ENCODE data around the gene JRKL.

The JRKL gene

GRCh38 chr11:96389720-96390487 lies at the start of gene JRKL, which contains the start of gene CCDC82:
Gene JRKL, plus strand, starts transcription at chr11:96390013. Its CDS starts 637 bp downstream, at chr11:96390650.
Gene CCDC82, minus strand, starts transcription at chr11:96389912. Its CDS starts 5,165 bp downstream, at chr11:96384747.
- 0 out of 2 replicates have a peak, but pooled peaks cover 5% of the 10 kb centered on the region for H3K4me1 ChIP-seq (ENCODE audit: low read length)
- no peaks in the 10 kb centered on the region for H4K20me1 ChIP-seq (ENCODE audit: insufficient read depth, low read length)
- H3K27ac ChIP-seq (ENCODE audit: low read length): peak within 1 kb of the TSS; percentile 39; the same call in 1 of the 2 replicates
- no peaks in the 10 kb centered on the region for H3K9me2 ChIP-seq (replicated peaks; ENCODE audit: insufficient read depth, low read length)
- no peaks in the 10 kb centered on the region for H3F3A ChIP-seq (ENCODE audit: insufficient read depth, low read length)
- H3K36me3 ChIP-seq (replicated peaks; ENCODE audit: insufficient read depth, low read length): no peaks in the 10 kb centered on the region
- DNase-seq: peak; percentile 94
- H3K9me3 ChIP-seq (replicated peaks; ENCODE audit: insufficient read depth, low read length): no peaks in the 10 kb centered on the region
- no peak for TF ChIP-seq CTCF (IDR thresholded peaks at IDR 0.05; ENCODE audit: low read length)
- no peak for TF ChIP-seq EZH2 (optimal IDR thresholded peaks at IDR 0.05; ENCODE audit: low read depth, low read length)
- no peak for TF ChIP-seq EZH2phosphoT487 (IDR thresholded peaks at IDR 0.05; ENCODE audit: low read length)
- H3K9ac ChIP-seq (ENCODE audit: low read length): peak within 1 kb of the TSS; percentile 65
- H3K4me3 ChIP-seq (ENCODE audit: low read length): peak within 1 kb of the TSS; percentile 82
- peak within 1 kb of the TSS; percentile 89 for H3K4me2 ChIP-seq (ENCODE audit: low read depth, low read length)
- H3K79me2 ChIP-seq (ENCODE audit: low read length): peaks cover 19% of the 10 kb centered on the region
- no peaks in the 10 kb centered on the region for H3K27me3 ChIP-seq (replicated peaks; ENCODE audit: insufficient read depth, low read length)
- peak within 1 kb of the TSS; percentile 91 for H2AFZ ChIP-seq (ENCODE audit: low read length)

GRCh38 chr11:96340555-96340885 lies 49.3 kb upstream of the JRKL start:
- Histone ChIP-seq H3K4me3 (ENCODE audit: low read length) (peak overlapping the region; percentile 86), H3K36me3 (replicated peaks; ENCODE audit: insufficient read depth, low read length) (0 out of 2 replicates have a peak, but pooled peaks cover 4% of the 10 kb centered on the region), H3K9me3 (replicated peaks; ENCODE audit: insufficient read depth, low read length) (no peaks in the 10 kb centered on the region), H3K27me3 (replicated peaks; ENCODE audit: insufficient read depth, low read length) (no peaks in the 10 kb centered on the region), H2AFZ (ENCODE audit: low read length) (no peak overlapping the region), H3K27ac (ENCODE audit: low read length) (peak overlapping the region; percentile 81; the same call in 1 of the 2 replicates), H3K9me2 (replicated peaks; ENCODE audit: insufficient read depth, low read length) (no peaks in the 10 kb centered on the region), H4K20me1 (ENCODE audit: insufficient read depth, low read length) (no peaks in the 10 kb centered on the region), H3K79me2 (ENCODE audit: low read length) (peaks cover 72% of the 10 kb centered on the region), H3K9ac (ENCODE audit: low read length) (peak overlapping the region; percentile 63), H3K4me2 (ENCODE audit: low read depth, low read length) (peak overlapping the region; percentile 89), H3K4me1 (ENCODE audit: low read length) (peaks cover 30% of the 10 kb centered on the region), H3F3A (ENCODE audit: insufficient read depth, low read length) (peaks cover 53% of the 10 kb centered on the region)
- DNase-seq: no peak
- TF ChIP-seq EZH2 (optimal IDR thresholded peaks at IDR 0.05; ENCODE audit: low read depth, low read length) (no peak), EZH2phosphoT487 (IDR thresholded peaks at IDR 0.05; ENCODE audit: low read length) (no peak), CTCF (IDR thresholded peaks at IDR 0.05; ENCODE audit: low read length) (no peak)

- Histone ChIP-seq H3K27ac (ENCODE audit: low read length) (peak overlapping the region; percentile 81; the same call in 1 of the 2 replicates), H3K9me2 (replicated peaks; ENCODE audit: insufficient read depth, low read length) (no peaks in the 10 kb centered on the region), H3K27me3 (replicated peaks; ENCODE audit: insufficient read depth, low read length) (no peaks in the 10 kb centered on the region), H2AFZ (ENCODE audit: low read length) (peak overlapping the region; percentile 65), H3K4me1 (ENCODE audit: low read length) (peaks cover 30% of the 10 kb centered on the region), H4K20me1 (ENCODE audit: insufficient read depth, low read length) (no peaks in the 10 kb centered on the region), H3K9ac (ENCODE audit: low read length) (peak overlapping the region; percentile 63), H3K4me2 (ENCODE audit: low read depth, low read length) (peak overlapping the region; percentile 89), H3K79me2 (ENCODE audit: low read length) (peaks cover 63% of the 10 kb centered on the region), H3K36me3 (replicated peaks; ENCODE audit: insufficient read depth, low read length) (no peaks in the 10 kb centered on the region), H3F3A (ENCODE audit: insufficient read depth, low read length) (peaks cover 53% of the 10 kb centered on the region), H3K9me3 (replicated peaks; ENCODE audit: insufficient read depth, low read length) (no peaks in the 10 kb centered on the region), H3K4me3 (ENCODE audit: low read length) (peak overlapping the region; percentile 86)
- TF ChIP-seq CTCF (IDR thresholded peaks at IDR 0.05; ENCODE audit: low read length): peak; percentile 87
- no peak for TF ChIP-seq EZH2 (optimal IDR thresholded peaks at IDR 0.05; ENCODE audit: low read depth, low read length)
- no peak for TF ChIP-seq EZH2phosphoT487 (IDR thresholded peaks at IDR 0.05; ENCODE audit: low read length)
- DNase-seq: peak; percentile 85
Observed at GRCh38 chr11:96341211-96342013, 48.4 kb upstream of the JRKL start.

Data from MM.1S (cell line).